Testis (tissue), 3 donors: Measurements from ENCODE around the gene MRPS6. TPM values are rescaled to one million over a fixed set of nuclear protein-coding genes. Genes with fewer than 3 reads are reported as not detected.
A peak's percentile ranks its signal among the peaks of the same experiment; 100 is the strongest.

ENCODE experiments used
- DNase-seq: peaks from one replicate; pipeline ENCODE4 v3.0.0-alpha.2; 2019
- H3K27ac ChIP-seq, 2 donors: fragments of 200-600 bp; sonication (generic); one replicate each; pipeline ENCODE4 v1.5.1; 2019
- H3K27me3 ChIP-seq: fragments of 200-600 bp; sonication (generic); one replicate; pipeline ENCODE4 v1.5.1; 2019
- H3K36me3 ChIP-seq: fragments of 200-600 bp; sonication (generic); one replicate; pipeline ENCODE4 v1.5.1; 2017; ENCODE audit warnings: low read depth; ENCODE audit errors: missing control alignments
- H3K4me1 ChIP-seq: fragments of 200-600 bp; sonication (generic); one replicate; pipeline ENCODE4 v1.5.1; 2019
- H3K4me3 ChIP-seq, 2 donors: fragments of 200-600 bp; sonication (generic); one replicate each; pipeline ENCODE4 v1.5.1; 2017 to 2019
- H3K9me3 ChIP-seq: fragments of 200-600 bp; sonication (generic); one replicate; pipeline ENCODE4 v1.5.1; 2017
- POLR2A ChIP-seq: fragments of 450-650 bp; IDR thresholded peaks from one replicate; pipeline ENCODE4 v1.6.1; 2017; ENCODE audit warnings: antibody characterized with exemption, mild to moderate bottlenecking, moderate library complexity
- WGBS, 2 donors: methylation state at CpG; one replicate each; pipeline ENCODE4 v1.1.5; 2018; 5-methylcytosine and 5-hydroxymethylcytosine counted together
- intact Hi-C: fragments of 100-400 bp; cut with DNase I; formaldehyde crosslinking; loops from one replicate; pipeline ENCODE4 v1.15.1; 2023; ENCODE audit warnings: low total_unique reads
- polyA plus RNA-seq: library from polyadenylated mRNA; stranded (reverse); fragments of 350-450 nt; fragmentation: Illumina TruSeq; extraction: RNeasy Lipid Tissue Mini Kit (QIAGEN cat#74804); gene quantifications from one replicate; pipeline ENCODE4 v1.2.3, GENCODE V29; 2014; ENCODE audit warnings: low read depth, low replicate concordance; ENCODE audit not compliant: insufficient read depth
- total RNA-seq, 2 donors: library from RNA; depleted of rRNA; stranded (reverse); fragments of >200 nt; gene quantifications; one replicate each; pipeline ENCODE4 v1.2.3, GENCODE V29; 2016
- TF ChIP-seq, protein P1 (sequence below), 3 experiments: fragments of 450-650 bp in 2 of 3; fragments of 200-600 bp in 1 of 3; sonication (generic) in 1 of 3; IDR thresholded peaks; one replicate each; pipeline ENCODE4 v1.5.1; 2016 to 2019; ENCODE audit warnings: antibody characterized with exemption in 3 of 3, mild to moderate bottlenecking in 2 of 3, moderate library complexity in 1 of 3

The MRPS6 gene
- total and polyA plus RNA-seq, 3 donors from 2014 or later: 88.8 to 107 (median 102) TPM

DNA sequence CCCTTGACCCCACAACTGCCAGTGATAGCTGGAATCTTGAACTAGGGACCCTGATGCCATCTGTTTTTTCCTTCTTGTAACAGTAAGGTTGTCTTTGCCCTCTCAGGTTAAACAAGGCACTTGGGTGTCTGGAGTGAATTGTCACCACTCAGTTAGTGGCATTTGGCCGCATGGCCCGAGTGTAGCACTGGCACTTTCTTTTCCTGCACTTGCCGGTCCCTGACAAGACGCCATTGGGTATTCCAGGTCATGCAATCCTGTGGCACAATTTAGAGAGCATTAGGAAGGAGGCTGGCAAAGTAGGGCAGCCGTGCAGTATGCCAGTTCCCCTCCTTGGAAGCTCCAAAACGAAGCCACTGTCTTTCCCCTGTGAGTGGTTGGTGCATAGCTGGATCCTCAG, 70.8 kb downstream of the MRPS6 start:
- no peaks in the 10 kb centered on the region for H3K27me3 ChIP-seq
- H3K36me3 ChIP-seq: no peaks in the 10 kb centered on the region
- no peak overlapping the region for H3K4me3 ChIP-seq
- peaks cover 15% of the 10 kb centered on the region for H3K4me1 ChIP-seq
- H3K9me3 ChIP-seq: no peaks in the 10 kb centered on the region
- no peak overlapping the region for H3K27ac ChIP-seq
- DNase-seq: no peak
- no peak for TF ChIP-seq POLR2A
- TF ChIP-seq, protein P1, sequence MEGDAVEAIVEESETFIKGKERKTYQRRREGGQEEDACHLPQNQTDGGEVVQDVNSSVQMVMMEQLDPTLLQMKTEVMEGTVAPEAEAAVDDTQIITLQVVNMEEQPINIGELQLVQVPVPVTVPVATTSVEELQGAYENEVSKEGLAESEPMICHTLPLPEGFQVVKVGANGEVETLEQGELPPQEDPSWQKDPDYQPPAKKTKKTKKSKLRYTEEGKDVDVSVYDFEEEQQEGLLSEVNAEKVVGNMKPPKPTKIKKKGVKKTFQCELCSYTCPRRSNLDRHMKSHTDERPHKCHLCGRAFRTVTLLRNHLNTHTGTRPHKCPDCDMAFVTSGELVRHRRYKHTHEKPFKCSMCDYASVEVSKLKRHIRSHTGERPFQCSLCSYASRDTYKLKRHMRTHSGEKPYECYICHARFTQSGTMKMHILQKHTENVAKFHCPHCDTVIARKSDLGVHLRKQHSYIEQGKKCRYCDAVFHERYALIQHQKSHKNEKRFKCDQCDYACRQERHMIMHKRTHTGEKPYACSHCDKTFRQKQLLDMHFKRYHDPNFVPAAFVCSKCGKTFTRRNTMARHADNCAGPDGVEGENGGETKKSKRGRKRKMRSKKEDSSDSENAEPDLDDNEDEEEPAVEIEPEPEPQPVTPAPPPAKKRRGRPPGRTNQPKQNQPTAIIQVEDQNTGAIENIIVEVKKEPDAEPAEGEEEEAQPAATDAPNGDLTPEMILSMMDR (IDR thresholded peaks at IDR 0.05): no peak
- 97 to 100% methylated on average over 5 to 6 of the region's 6 CpGs for WGBS, 2 donors
- intact Hi-C loops: no loop called here

DNA sequence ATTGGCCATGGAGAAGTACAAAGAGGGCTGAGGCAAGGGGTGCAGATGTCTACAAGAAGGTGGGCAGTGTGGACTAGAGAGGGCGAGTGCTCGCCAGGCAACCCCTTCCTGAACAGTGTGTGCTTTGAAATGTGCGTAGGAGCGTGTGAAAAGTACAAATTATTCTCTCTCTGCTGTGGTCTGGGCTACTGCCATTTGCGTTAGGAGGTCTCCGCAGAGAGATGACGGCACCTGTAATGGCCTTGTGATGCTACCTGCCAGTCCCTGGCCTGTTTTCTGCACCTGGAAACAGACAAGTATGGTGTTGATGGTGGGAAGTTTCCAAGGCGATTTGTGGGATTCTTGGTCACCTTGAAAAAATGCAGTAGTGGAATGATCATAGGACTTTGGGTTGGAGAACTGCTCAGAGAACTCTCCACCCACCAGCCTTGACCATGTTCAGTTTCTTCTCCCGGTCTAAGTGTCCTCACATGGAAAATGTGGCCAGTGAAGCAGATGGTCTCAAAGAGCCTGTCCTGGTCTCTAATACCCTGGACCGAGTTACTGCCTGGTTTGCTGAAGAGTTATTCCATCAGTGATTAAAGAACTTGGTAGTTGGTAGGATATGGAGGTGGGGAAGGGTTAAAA, 74.5 kb downstream of the MRPS6 start:
- 45 to 63% methylated on average over 10 of the region's 10 CpGs for WGBS, 2 donors
- DNase-seq: peak; percentile 29

DNA sequence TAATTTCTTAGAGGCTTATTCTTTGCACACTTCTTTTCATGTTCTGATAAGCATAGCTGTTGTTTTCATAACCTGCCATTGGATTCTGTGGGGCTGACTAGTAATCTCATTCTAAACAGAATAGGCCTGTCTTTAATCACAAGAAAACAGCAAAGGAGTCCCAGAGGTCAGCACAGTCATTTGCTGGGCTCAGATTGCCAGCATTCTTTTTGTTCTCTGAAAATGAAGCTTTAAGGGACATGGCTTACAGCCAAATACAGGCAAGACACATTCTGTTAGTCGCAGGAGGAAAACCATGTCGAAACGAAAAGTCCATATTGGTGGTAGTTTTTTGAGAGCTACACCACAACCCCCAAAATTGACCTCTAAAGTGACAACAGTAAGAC, 75.0 kb downstream of the MRPS6 start:
- H3K4me3 ChIP-seq: no peak overlapping the region
- H3K27ac ChIP-seq: peak overlapping the region; percentile 40 to 73
- intact Hi-C loops: no loop called here
- H3K4me1 ChIP-seq: peaks cover 18% of the 10 kb centered on the region
- 43 to 46% methylated on average over 3 of the region's 3 CpGs for WGBS, 2 donors
- DNase-seq: no peak
- TF ChIP-seq POLR2A: no peak
- TF ChIP-seq, protein P1 (IDR thresholded peaks at IDR 0.05): no peak
- H3K27me3 ChIP-seq: no peaks in the 10 kb centered on the region
- H3K9me3 ChIP-seq: no peaks in the 10 kb centered on the region
- H3K36me3 ChIP-seq: no peaks in the 10 kb centered on the region

More for the DNA sequence above, 74.5 kb downstream of the MRPS6 start:
- no peak overlapping the region for H3K4me3 ChIP-seq
- H3K27ac ChIP-seq: peak overlapping the region; percentile 40 to 73
- H3K9me3 ChIP-seq: no peaks in the 10 kb centered on the region
- intact Hi-C loops: no loop called here
- TF ChIP-seq, protein P1 (IDR thresholded peaks at IDR 0.05): no peak
- TF ChIP-seq POLR2A: no peak
- H3K27me3 ChIP-seq: no peaks in the 10 kb centered on the region
- no peaks in the 10 kb centered on the region for H3K36me3 ChIP-seq
- H3K4me1 ChIP-seq: peaks cover 18% of the 10 kb centered on the region

DNA sequence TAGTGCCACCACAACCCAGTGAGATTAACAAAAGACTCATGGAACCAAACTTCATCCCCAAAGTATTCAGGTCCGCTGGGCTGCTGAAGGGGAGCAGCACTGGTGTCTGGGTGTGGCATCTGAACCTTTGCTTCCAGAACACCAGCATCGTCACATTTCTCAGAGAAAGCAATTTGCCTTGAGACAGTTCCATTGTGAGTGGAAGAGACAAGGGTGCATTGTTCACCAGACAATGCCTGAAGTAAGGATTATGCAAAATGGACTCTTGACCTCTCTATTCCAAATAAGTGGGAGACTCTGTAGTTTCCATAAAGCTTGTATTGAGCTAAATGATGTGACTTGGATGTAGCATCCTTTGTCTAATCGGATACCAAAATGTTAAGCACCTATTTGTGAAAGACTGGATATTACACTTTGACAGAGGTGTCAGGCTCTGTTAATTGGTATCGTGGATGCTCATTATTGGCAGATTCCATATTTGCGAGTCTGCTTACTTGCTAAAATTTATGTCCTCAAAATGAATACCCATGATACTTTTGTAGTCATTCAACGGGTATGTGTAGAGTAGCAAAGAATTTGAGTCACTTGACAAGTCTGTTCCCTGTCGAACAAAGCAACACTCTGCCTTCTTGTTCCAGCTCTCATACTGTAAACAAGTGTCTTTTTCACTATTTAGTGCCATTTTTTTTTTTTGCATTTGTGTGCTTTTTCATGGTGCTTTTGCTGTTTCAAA, 75.6 kb downstream of the MRPS6 start:
- H3K9me3 ChIP-seq: no peaks in the 10 kb centered on the region
- H3K27me3 ChIP-seq: no peaks in the 10 kb centered on the region
- H3K4me3 ChIP-seq: no peak overlapping the region
- H3K4me1 ChIP-seq: peaks cover 18% of the 10 kb centered on the region
- intact Hi-C loops: no loop called here
- TF ChIP-seq, protein P1 (IDR thresholded peaks at IDR 0.05): no peak
- no peak for TF ChIP-seq POLR2A
- WGBS, 2 donors: 74 to 83% methylated on average over 7 of the region's 7 CpGs
- peak overlapping the region; percentile 0 to 73 for H3K27ac ChIP-seq
- DNase-seq: no peak
- no peaks in the 10 kb centered on the region for H3K36me3 ChIP-seq
